Neural crest cell (in vitro differentiated cells): ENCODE measurements around the gene C19orf67. TPM values are rescaled to one million over a fixed set of nuclear protein-coding genes. Genes with fewer than 3 reads are reported as not detected.

ENCODE experiments used
- DNase-seq: peaks from one replicate; pipeline ENCODE4 v3.0.0; 2021; ENCODE audit warnings: low read depth, mixed read lengths, low spot score
- H3K27ac Mint-ChIP-seq: one replicate; pipeline ENCODE4 v1.8.0; 2021; ENCODE audit warnings: mild to moderate bottlenecking, mixed read lengths; ENCODE audit not compliant: unreplicated experiment
- H3K27me3 Mint-ChIP-seq: 2 replicates; pipeline ENCODE4 v1.8.0; 2021; ENCODE audit warnings: low read depth, mild to moderate bottlenecking, mixed read lengths
- H3K36me3 Mint-ChIP-seq: 2 replicates; pipeline ENCODE4 v1.8.0; 2021; ENCODE audit warnings: low read depth, mild to moderate bottlenecking, mixed read lengths
- H3K4me1 Mint-ChIP-seq: 2 replicates; pipeline ENCODE4 v1.8.0; 2021; ENCODE audit warnings: mixed read lengths
- H3K4me3 Mint-ChIP-seq: one replicate; pipeline ENCODE4 v1.8.0; 2021; ENCODE audit warnings: mild to moderate bottlenecking, mixed read lengths
- H3K9me3 Mint-ChIP-seq: 2 replicates; pipeline ENCODE4 v1.8.0; 2021; ENCODE audit warnings: mixed read lengths
- total RNA-seq: library from RNA; stranded (reverse); gene quantifications from 2 replicates; pipeline ENCODE4 v1.2.1, GENCODE V29; 2021
- TF ChIP-seq, protein P1 (sequence below): fragments of 200-600 bp; sonication (generic); conservative IDR thresholded peaks from 2 replicates; pipeline ENCODE4 v1.5.0; 2021; ENCODE audit warnings: antibody characterized with exemption, mild to moderate bottlenecking

The C19orf67 gene
- total RNA-seq, 1 donor from 2014 or later = not detected

- no peak overlapping the region for H3K4me3 Mint-ChIP-seq
- peaks cover 2% of the 10 kb centered on the region for H3K4me1 Mint-ChIP-seq
- no peaks in the 10 kb centered on the region for H3K9me3 Mint-ChIP-seq
- no peak overlapping the region for H3K27ac Mint-ChIP-seq
- DNase-seq = no peak
- TF ChIP-seq, protein P1, sequence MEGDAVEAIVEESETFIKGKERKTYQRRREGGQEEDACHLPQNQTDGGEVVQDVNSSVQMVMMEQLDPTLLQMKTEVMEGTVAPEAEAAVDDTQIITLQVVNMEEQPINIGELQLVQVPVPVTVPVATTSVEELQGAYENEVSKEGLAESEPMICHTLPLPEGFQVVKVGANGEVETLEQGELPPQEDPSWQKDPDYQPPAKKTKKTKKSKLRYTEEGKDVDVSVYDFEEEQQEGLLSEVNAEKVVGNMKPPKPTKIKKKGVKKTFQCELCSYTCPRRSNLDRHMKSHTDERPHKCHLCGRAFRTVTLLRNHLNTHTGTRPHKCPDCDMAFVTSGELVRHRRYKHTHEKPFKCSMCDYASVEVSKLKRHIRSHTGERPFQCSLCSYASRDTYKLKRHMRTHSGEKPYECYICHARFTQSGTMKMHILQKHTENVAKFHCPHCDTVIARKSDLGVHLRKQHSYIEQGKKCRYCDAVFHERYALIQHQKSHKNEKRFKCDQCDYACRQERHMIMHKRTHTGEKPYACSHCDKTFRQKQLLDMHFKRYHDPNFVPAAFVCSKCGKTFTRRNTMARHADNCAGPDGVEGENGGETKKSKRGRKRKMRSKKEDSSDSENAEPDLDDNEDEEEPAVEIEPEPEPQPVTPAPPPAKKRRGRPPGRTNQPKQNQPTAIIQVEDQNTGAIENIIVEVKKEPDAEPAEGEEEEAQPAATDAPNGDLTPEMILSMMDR = no peak
- peaks cover 2% of the 10 kb centered on the region for H3K36me3 Mint-ChIP-seq
- no peaks in the 10 kb centered on the region for H3K27me3 Mint-ChIP-seq
Observed at GRCh38 chr19:14107581-14108461, 22.2 kb upstream of the C19orf67 start.

DNA sequence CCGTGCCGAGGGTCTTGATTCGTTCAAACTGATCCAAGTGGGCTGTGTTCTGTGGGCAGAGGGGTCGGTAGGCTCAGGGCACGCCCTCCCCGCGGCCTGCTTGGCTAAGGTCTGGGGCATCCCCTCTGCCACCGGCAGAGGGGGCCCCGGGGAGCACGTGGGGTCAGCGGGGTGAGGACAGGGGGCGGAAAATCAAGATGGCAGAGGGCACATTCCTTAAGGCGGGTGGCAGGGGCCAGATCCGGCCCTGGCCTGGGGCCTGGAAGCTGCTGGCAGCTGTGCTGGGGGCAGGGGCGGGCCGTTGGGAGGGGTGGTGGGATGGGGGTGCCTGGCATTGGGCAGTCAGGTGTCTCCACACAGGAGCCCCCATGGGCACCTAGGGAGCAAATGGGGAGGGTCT, 21.3 kb upstream of the C19orf67 start:
- H3K4me1 Mint-ChIP-seq = no peaks in the 10 kb centered on the region
- H3K27me3 Mint-ChIP-seq = no peaks in the 10 kb centered on the region
- no peaks in the 10 kb centered on the region for H3K9me3 Mint-ChIP-seq
- H3K4me3 Mint-ChIP-seq = no peak overlapping the region
- no peak overlapping the region for H3K27ac Mint-ChIP-seq
- no peak for DNase-seq
- H3K36me3 Mint-ChIP-seq = peaks cover 2% of the 10 kb centered on the region
- TF ChIP-seq, protein P1 = no peak

DNA sequence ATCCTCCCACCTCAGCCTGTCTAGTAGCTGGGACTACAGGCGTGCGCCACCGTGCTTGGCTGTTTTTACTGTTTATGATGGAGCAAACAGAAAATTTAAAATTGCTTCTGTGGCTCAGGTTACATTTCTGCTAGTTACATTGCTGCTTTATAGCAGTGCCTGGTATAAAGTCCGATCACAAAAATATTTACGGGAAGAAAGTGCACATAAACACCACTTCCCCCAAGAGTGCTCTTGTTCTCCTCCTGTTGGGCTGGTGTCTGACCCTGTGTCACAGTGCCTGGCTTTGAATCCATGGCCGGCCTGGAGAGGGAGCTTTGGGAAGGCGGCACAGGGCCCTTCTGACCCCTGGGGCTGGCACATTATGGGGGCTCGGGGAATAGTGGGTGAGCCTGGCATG, 20.1 kb upstream of the C19orf67 start:
- Mint-ChIP-seq H3K4me1 (no peaks in the 10 kb centered on the region), H3K4me3 (no peak overlapping the region), H3K36me3 (peaks cover 6% of the 10 kb centered on the region), H3K9me3 (no peaks in the 10 kb centered on the region), H3K27ac (no peak overlapping the region), H3K27me3 (no peaks in the 10 kb centered on the region)
- no peak for DNase-seq
- TF ChIP-seq, protein P1 = no peak

DNA sequence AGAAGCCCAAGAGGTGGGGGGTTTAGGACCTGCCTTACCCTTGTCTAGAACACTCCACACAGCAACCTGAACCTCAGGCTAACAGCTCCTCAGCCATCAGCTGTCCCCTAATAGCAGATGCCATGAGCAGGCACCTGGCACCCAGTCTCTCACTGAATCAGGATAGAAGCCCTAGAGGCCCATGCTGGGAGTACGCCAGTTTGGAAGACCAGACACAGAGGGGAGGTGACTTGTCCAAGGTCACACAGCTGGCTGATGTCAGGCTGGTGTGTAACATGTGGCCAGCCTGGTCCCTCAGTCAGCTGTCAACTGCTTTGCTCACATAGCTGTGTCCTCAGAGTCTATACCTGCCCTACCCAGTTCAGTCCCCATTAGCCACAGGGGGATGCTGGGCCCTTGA, 17.7 kb upstream of the C19orf67 start:
- peaks cover 6% of the 10 kb centered on the region for H3K36me3 Mint-ChIP-seq
- no peaks in the 10 kb centered on the region for H3K9me3 Mint-ChIP-seq
- no peak overlapping the region for H3K4me3 Mint-ChIP-seq
- H3K27ac Mint-ChIP-seq = no peak overlapping the region
- TF ChIP-seq, protein P1 = no peak
- no peaks in the 10 kb centered on the region for H3K27me3 Mint-ChIP-seq
- H3K4me1 Mint-ChIP-seq = no peaks in the 10 kb centered on the region
- DNase-seq = no peak

- no peak overlapping the region for H3K4me3 Mint-ChIP-seq
- H3K4me1 Mint-ChIP-seq = no peaks in the 10 kb centered on the region
- no peaks in the 10 kb centered on the region for H3K27me3 Mint-ChIP-seq
- TF ChIP-seq, protein P1 = no peak
- no peak for DNase-seq
- H3K27ac Mint-ChIP-seq = no peak overlapping the region
- peaks cover 7% of the 10 kb centered on the region for H3K36me3 Mint-ChIP-seq
- no peaks in the 10 kb centered on the region for H3K9me3 Mint-ChIP-seq
Observed at GRCh38 chr19:14102756-14103155, 17.2 kb upstream of the C19orf67 start.
